ENCODE measurements around the gene PLAAT1.

The PLAAT1 gene

GRCh38 chr3:193240850-193241706, at the start of gene PLAAT1:
PLAAT1 (plus strand) TSS chr3:193241222; CDS start chr3:193255651, 14,429 bp downstream.
- DNase-seq = peak; percentile 71

- no peak for DNase-seq
Measured at GRCh38 chr3:193194371-193194770, 46.7 kb upstream of the PLAAT1 start.

- no peak for DNase-seq
Measured at GRCh38 chr3:193196746-193197145, 44.3 kb upstream of the PLAAT1 start.

GRCh38 chr3:193207290-193208273, 33.4 kb upstream of the PLAAT1 start:
- DNase-seq = no peak

- no peak for DNase-seq
Measured at GRCh38 chr3:193210618-193211017, 30.4 kb upstream of the PLAAT1 start.

DNA sequence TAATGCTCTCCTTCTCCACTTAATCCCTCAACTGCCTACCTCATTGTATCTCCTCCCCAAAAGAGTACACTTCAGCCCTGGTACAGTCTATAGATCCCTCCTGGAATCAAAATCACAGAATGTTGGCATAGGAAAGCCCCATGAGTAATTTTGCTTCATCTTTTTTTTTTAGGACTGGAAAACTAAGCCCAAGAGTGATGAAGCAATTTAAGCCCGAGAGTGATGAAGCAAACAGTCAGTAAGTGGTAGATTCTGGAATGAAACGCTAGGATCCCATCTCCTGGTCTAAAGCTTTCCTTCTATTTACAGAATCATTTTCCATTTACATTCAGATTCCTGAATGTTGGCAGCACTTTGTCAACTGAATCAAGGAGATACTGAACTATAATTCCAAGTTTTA, 29.8 kb upstream of the PLAAT1 start:
- no peak for DNase-seq

DNA sequence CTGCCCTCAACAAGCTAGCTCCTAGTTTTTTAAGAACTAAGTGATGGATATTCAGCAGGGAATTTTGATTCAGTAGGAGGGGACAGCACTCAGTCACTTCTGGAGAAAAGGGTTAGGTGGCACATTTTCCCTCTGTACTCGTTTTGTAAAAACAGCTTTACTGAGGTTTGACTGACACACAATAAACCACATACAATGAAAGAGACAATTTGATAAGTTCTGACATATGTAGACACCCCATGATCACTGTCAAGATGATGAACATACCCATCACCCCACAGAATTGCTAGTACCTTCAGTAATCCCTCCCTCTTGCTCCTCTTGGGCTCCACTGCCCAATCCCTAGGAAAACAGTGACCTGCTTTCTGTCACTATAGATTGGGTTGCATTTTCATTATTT, 29.0 kb upstream of the PLAAT1 start:
- DNase-seq = no peak

GRCh38 chr3:193212844-193213243, 28.2 kb upstream of the PLAAT1 start:
- no peak for DNase-seq

- DNase-seq = no peak
Measured at GRCh38 chr3:193214445-193214844, 26.6 kb upstream of the PLAAT1 start.

GRCh38 chr3:193225302-193226125, 15.5 kb upstream of the PLAAT1 start:
- no peak for DNase-seq

DNA sequence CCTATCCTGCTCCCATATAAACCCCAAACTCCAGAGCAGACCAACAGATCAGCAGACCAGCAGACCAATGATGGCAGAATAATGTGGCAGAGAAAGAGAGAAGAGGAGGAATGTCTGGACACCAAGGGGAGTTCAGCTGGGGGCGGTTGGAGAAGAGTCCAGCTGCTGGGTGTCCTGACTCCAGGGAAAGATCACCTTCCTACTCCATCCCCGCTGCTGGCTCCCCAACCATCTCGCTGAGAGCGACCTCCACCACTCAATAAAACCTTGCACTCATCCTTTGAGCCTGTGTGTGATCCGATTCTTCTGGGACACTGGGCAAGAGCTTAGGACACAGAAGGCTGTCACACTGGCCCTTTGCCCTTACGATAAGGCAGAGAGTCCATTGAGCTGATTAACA, 12.8 kb upstream of the PLAAT1 start:
- no peak for DNase-seq

DNA sequence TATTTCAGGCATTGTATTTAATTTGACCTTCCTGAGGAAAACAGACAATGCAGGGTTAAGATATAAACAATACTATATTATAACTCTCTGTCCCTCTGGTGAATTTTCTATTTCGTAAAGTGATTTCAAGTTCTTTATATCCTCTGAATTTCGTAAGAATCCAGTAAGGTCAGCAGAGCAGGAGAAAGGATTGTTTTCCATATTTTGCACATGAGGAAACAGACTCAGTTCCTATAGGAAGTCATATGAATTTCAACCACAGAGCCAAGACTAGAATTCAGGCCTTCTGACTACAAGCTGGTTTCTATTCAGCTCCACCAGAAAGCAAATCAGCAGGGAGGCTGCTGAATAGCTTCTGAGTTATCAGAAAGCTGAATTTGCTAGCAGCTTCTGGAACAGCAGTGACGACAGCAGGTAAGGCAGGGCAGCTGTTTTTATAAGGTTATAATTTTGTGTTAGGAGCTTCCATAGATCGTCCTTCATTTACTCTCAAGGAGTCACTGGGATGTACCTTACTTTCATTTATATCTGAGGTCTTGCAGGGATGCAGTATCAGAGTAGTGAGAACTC, 11.1 kb upstream of the PLAAT1 start:
- peak; percentile 43 for DNase-seq

DNA sequence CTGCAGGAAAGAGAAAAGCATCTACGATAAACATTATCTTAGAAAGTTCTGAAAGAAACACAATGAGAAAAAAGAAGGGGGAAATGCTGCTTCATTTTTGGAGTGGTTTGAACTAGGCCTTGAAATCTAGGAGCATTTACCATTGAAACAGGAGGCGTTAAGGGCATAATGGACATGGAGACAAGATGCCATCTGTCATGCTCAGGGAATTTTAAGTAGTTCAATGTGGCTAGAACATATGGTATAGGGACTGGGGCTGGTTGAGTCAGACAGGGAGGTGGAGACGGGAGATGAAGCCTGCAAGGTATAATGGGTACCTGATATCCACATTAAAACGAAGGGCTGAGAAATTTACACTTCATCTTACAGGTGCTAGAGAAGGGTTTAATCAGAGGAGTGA, 10.4 kb upstream of the PLAAT1 start:
- peak; percentile 91 for DNase-seq

GRCh38 chr3:193231201-193231600, 9.8 kb upstream of the PLAAT1 start:
- DNase-seq = no peak

DNA sequence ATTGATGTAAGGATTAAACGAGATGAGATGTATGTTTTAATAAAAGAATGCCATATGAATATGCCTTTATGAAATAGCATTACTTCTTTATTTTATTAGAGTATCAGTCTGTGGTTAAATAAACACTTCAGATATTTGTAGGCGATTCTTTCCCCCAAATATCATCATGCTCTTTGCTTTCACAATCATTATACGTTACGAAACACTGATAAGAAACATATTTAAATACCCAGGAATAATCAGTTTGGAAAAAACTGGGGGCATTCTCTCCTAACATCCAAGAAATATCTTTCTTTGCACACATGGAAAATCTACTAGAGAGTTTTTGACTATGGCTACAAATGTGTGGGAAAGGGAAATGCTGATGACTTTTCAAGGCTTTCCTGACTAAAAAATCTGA, 4.4 kb upstream of the PLAAT1 start:
- DNase-seq = no peak

DNA sequence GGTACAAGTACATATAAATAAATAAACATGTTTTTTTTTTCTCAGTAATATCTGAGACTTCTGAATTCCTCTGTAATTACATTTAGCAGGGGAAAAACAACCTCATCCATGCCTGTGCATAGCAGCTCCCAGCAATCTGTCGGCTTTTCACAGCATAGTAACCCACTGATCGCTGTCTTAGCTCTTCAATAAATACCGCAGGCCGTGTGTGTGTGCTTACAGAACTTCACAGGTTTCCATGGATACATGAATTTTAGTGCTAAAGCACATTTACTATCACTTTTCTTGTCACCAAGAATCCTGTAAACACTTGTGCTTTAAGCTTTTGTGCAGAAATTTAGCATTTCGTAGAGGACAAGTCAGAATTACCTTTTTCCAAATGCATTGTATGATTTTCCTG, 4.0 kb upstream of the PLAAT1 start:
- peak; percentile 69 for DNase-seq

- no peak for DNase-seq
Measured at GRCh38 chr3:193240436-193240849, 579 bp upstream of the PLAAT1 start.

GRCh38 chr3:193241716-193242115, 694 bp downstream of the PLAAT1 start:
- no peak for DNase-seq

DNA sequence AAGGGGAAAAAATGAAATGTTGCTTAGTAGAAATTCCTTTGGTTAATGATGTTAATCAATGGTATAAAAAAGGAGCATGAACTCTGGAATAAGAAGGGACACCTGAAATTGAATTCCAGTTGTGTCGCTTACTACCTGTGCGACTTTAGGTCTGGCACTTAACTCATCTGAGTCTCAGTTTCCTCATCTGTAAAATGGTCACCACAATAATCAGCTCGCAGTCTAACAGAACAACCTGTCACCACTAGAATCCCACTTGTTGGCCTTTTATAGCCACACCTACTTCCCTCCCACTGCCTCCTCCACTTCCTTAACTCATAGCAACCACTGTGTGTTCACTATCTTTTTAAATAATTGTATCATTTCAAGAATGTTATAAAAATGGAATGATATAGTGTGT, 2.5 kb downstream of the PLAAT1 start:
- DNase-seq = no peak

- no peak for DNase-seq
Measured at GRCh38 chr3:193248848-193249468, 7.9 kb downstream of the PLAAT1 start.

DNA sequence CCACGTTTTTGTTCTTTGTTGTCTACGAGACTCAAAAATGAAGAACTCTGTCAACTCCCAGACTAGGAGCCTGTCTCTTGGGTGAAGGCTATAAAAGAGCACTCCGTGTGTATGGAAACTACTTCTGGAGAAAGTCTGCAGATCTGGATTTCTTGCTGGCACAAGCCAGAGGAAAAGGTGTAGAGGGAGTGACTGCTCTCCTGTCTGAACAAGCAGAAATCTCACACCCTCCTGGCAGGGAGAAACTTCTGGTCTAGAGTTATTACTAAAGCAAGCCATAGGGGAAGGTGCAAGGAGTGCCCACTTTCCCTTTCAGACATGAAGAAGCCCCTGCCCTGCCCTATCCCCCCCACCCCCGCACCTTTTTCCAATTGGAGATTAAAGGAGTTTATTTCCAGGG, 9.5 kb downstream of the PLAAT1 start:
- no peak for DNase-seq
